MM.1S (cell line): ENCODE results near the gene SLX4IP.

Source experiments
- CTCF ChIP-seq: fragments of 300-600 bp; sonication (generic); IDR thresholded peaks from 2 replicates; pipeline ENCODE4 v1.5.1; 2016; ENCODE audit warnings: antibody characterized with exemption, low read length, mixed read lengths
- EZH2 ChIP-seq: fragments of 300-600 bp; sonication (generic); optimal IDR thresholded peaks from 2 replicates; pipeline ENCODE3; 2017; ENCODE audit warnings: low read depth, mild to moderate bottlenecking, antibody characterized with exemption, low read length, mixed read lengths
- EZH2phosphoT487 ChIP-seq: fragments of 300-600 bp; sonication (generic); IDR thresholded peaks from 2 replicates; pipeline ENCODE4 v1.6.1; 2018; ENCODE audit warnings: antibody characterized with exemption, low read length

GRCh38 chr20:10633718-10634117, 198.6 kb downstream of the SLX4IP start:
- TF ChIP-seq CTCF (no peak), EZH2phosphoT487 (no peak), EZH2 (no peak)
